Dermis blood vessel endothelial cell (primary cell): ENCODE results near the gene SLC44A4. TPM values are rescaled to one million over a fixed set of nuclear protein-coding genes. Genes with fewer than 3 reads are reported as not detected.
"Not testable (repeated sequence)": the region's sequence is repeated elsewhere in the genome, so short reads cannot be mapped to it uniquely, and the experiment has no call there.

ENCODE experiments used
- DNase-seq: peaks from one replicate; pipeline ENCODE4 v3.0.0; 2010
- total RNA-seq: library from RNA; depleted of rRNA; stranded (reverse); fragments of >200 nt; gene quantifications from 2 replicates; pipeline ENCODE4 v1.2.3, GENCODE V29; 2014

The SLC44A4 gene
- total RNA-seq: 0.05 and 0.17 TPM in 2 replicates

- DNase-seq: no peak
These were observed at the start of gene SLC44A4 for GRCh38 chr6:31878726-31879125. Gene SLC44A4 (minus strand): TSS chr6:31878997. CDS start chr6:31878980, 17 bp downstream.

DNA sequence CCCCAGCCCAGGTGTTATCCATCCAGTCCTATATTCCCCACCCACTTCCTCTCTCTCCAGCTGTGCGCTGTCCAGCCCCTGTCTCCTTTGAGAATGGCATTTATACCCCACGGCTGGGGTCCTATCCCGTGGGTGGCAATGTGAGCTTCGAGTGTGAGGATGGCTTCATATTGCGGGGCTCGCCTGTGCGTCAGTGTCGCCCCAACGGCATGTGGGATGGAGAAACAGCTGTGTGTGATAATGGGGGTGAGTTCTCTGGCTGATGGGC, 49.8 kb upstream of the SLC44A4 start:
- no peak for DNase-seq

DNA sequence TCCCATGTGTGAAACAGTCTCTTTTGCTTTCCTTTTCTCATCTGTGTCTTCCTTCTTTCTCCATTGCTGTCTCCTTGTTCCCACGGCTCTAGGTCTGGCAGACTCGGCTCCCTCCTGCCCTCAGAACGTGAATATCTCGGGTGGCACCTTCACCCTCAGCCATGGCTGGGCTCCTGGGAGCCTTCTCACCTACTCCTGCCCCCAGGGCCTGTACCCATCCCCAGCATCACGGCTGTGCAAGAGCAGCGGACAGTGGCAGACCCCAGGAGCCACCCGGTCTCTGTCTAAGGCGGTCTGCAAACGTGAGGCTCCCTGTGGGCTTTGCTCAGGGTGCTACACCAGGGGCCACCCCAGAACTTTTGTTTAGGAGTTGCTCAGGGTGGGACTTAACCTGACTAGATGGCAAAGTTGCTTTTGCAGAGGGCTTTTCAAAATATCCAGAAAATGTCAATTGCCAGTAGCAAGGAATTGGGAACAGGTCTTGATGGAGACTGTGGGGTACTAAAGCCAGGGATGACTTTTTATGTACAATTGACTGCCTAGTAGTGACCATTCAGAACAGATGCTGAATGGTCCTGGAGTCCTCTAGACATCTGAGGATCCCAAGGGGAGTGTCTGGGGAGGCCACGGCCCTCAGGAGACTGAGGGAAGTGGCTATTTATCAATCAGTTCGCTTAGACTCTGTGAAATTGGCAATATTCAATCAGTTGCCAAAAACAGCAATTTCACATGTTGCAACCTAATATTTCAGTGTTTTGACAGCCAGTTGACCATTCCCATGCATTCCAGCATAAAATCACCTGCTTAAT, 49.3 kb upstream of the SLC44A4 start:
- DNase-seq: no peak

- no peak for DNase-seq
These were observed 48.6 kb upstream of the SLC44A4 start, which contains the start of gene C2 for GRCh38 chr6:31927242-31927862. Gene C2 (plus strand): TSS chr6:31927717. CDS start chr6:31927753, 36 bp downstream.

GRCh38 chr6:31922942-31923341, 44.1 kb upstream of the SLC44A4 start:
- DNase-seq: peak; percentile 19

GRCh38 chr6:31920811-31921210, 42.0 kb upstream of the SLC44A4 start:
- DNase-seq: no peak

- DNase-seq: no peak
These were observed 41.0 kb upstream of the SLC44A4 start for GRCh38 chr6:31919624-31920303.

DNA sequence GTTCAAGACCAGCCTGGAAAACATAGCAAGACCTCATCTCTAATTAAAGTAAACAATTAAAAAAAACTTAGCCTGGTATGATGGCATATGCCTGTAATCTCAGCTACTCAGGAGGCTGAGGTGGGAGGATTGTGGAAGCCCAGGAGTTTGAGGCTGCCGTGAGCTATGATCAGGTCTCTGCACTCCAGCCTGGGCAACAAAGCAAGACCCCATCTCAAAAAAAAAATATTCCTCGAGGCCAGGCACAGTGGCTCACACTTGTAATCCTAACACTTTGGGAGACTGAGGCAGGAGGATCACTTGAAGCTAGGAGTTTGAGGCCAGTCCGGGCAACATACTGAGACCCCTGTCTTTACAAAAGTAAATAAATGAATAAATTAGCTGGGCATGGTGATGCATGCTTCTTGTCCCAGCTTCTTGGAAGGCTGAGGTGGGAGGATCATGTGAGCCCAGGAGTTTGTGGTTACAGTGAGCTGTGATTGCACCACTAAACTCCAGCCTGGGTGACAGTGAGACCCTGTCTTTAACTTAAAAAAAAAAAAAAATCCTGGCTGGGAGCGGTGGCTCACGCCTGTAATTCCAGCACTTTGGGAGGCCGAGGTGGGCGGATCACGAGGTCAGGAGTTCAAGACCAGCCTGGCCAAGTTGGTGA, 39.4 kb upstream of the SLC44A4 start:
- DNase-seq: no peak

DNA sequence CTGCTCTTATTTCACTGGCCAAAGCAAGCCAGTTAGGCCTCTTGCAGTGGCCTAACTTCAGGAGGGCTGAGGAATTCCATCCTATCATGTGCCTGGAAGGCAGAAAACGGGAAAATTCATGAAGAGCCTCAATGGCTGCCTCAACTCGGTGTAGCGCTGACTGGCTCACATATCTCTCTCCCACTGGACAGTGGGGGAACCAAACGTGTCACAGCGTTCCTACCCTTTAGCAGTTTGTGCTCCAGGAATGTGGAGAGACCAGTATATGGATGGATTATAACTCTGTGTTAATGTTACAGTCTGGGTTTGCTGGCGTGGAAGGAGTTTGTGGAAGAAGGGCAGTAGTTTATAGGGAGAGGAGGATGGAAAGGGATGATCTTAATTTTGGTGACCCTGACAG, 37.0 kb upstream of the SLC44A4 start:
- no peak for DNase-seq

DNA sequence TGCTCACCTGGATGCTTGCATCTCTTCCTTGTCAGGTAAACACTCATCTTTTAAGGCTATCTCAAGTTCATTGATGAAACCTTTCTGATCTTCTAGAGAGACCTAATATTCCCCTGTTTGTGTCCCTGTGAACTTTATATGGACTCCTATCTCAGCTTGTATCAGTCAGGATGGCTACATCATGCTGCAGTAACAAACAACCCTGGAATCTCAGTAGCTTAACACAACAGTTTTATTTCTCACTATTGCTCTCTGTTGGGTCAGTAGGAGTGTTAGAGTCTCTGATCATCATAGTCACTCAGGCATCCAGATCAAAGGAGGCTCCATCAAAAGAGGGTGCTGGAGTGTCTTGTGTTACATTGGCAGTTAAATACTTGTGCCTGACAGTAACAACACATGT, 36.6 kb upstream of the SLC44A4 start:
- DNase-seq: no peak

- no peak for DNase-seq
These were observed 33.2 kb upstream of the SLC44A4 start for GRCh38 chr6:31911826-31912585.

- not testable (repeated sequence) for DNase-seq
These were observed 30.5 kb upstream of the SLC44A4 start for GRCh38 chr6:31909298-31909697.

- DNase-seq: no peak
These were observed 30.0 kb upstream of the SLC44A4 start for GRCh38 chr6:31908791-31909190.

- DNase-seq: not testable (repeated sequence)
These were observed 29.5 kb upstream of the SLC44A4 start for GRCh38 chr6:31908255-31908654.

DNA sequence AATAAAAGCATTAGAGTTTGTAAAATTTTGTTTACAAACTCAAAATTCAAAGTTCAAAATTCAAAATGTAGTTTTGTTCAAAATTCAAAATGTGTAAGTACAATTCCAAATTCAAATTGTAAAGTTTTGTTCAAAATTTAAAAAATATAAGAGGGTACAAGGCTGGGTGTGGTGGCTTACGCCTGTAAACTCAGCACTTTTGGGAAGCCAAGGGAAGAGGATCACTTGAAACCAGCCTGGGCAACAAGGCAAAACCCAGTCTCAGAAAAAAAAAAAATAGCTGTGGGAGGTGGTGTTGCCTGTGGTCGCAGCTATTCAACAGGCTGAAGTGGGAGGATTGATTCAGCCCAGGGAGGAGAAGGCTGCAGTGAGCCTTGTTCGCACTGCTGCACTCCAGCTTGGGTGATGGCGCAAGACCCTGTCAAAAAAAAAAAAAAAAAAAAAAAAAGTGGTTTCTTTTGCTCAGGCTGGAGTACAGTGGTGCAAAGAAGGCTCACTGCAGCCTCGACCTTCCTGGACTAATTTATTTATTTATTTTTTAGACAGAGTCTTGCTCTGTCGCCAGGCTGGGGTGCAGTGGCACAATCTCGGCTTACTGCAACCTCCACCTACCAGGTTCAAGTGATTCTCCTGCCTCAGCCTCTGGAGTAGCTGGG, 28.5 kb upstream of the SLC44A4 start:
- no peak for DNase-seq

- not testable (repeated sequence) for DNase-seq
These were observed 27.9 kb upstream of the SLC44A4 start for GRCh38 chr6:31906727-31907126.

- no peak for DNase-seq
These were observed 27.3 kb upstream of the SLC44A4 start for GRCh38 chr6:31906122-31906521.

- DNase-seq: no peak
These were observed 26.2 kb upstream of the SLC44A4 start for GRCh38 chr6:31905041-31905440.

DNA sequence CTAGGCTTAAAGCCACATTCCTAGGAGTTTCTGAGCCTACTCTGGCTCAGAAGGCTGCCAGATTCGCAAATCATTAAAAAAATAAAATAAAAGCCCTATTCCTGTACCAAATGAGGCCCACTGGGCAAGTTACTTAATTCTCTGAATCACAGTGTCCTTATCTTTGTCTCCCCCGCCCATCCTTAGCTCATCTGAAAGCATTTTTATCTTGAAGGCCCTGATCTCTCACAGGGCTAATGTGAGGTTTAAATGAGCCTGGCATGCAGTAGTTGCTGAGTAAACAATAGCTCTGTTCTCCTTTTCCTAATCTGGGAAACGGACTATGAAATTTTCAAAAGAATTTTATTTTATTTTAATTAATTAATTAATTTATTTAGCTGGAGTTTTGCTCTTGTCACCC, 25.2 kb upstream of the SLC44A4 start:
- DNase-seq: no peak

DNA sequence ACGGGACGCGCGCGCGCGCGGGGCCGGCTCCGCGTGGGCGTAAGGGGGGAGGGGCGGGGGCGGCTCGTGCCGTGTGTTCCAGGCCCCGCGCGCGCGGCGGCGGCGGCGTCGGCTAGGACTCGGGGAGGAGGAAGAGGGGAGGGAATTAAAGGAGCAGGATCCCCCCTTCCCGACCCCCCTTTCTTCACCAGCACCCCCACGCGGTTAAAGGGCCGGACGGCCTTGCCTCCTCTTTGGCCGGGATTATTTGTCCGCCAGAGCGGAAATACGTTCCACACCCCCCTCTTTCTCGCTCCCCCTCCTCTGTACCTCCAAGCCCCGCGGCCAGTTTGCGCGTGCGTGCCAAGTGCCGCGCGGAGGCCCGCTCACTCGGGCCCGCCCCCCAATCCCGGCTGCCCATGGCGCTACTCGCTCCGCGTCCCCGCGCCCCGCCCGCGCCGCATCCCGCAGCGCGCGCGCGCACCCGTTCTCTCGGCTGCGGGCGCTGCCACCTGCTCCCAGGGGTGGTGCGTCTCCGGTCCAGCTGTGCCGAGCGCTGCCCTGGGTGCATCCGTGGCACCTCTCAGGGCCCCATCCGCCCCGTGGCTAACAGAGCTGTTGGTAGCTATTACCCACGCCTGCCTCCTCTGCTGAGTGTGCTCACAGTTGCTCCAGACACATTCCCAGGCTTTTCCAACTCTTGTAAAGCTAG, 23.3 kb upstream of the SLC44A4 start, which contains the start of gene ZBTB12:
Gene ZBTB12 (minus strand): TSS at position 134 of the 691 bp plus-strand sequence. CDS start 781 bp downstream, outside the sequence.
- peak; percentile 93 for DNase-seq

DNA sequence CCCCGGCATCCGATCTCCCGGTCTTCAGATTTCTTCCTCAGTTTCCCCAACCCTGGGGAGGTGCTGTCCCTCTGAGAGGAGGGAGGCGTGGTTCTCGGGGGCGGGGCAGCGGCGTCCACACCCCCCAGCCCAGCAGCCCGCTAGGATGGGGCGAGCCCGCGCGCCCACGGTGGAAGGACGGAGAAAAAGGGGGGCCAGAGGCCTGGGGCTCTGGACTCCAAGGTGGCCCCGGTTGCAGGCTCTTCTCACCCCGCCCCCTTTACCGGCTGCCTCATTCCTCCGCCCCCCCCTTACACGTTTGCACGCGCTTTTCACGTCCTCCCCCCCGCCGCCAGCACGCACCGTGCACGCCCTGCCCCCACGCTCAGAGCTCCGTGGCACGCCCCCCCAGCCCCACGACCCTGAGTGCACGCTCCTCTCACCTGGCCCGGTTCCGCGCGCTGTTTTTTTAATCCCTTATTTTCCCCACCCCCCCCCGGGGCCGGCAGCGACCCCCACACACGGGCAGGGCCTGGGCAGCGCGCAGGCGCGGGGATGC, 22.7 kb upstream of the SLC44A4 start:
- peak; percentile 60 for DNase-seq
